ENCODE measurements around the gene ATP4B.

The ATP4B gene

DNA sequence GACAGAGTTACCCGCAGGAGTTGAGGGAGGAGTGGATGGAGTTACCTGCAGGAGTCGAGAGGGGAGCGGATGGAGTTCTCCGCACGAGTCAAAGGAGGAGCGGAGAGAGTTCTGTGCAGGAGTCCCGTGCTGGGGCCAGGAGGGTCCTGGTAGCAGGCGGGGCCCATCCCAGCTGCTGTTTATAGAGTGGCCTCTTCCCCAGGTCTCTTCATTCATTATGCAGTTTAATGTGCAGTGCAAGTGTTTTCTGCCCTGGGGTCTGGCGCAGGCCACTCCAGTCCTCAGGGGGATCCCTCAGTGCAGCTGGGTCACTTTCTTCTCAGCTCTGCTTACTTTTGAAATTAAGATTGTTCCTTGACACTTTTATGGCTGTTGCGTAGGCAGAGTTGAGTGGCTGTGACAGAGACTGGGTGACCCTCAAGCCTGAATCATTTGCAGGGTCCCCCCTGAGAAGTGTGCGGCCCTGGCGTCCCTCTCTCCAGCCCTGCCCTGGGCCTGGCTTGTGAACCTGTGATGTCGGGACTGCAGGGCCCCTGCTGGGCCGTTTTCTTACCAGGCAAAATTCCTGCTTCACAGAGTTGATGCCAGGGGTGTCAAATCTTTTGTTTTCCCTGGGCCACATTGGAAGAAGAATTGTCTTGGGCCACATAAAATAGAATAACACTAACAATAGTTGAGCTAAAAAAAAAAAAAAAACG is 55.6 kb downstream of the ATP4B start:
- H3K9ac ChIP-seq (ENCODE audit: low read length) = no peak overlapping the region
- H3K27me3 ChIP-seq (ENCODE audit: control insufficient read depth, insufficient read depth, low read length) = no peaks in the 10 kb centered on the region
- H3K4me1 ChIP-seq (ENCODE audit: control insufficient read depth, insufficient read depth, low read length) = no peaks in the 10 kb centered on the region
- H3K36me3 ChIP-seq (ENCODE audit: control insufficient read depth, insufficient read depth, low read length) = no peaks in the 10 kb centered on the region
- no peak overlapping the region for H3K4me3 ChIP-seq (ENCODE audit: low read length)
- H3K27ac ChIP-seq (ENCODE audit: low read depth, low read length) = no peak overlapping the region

DNA sequence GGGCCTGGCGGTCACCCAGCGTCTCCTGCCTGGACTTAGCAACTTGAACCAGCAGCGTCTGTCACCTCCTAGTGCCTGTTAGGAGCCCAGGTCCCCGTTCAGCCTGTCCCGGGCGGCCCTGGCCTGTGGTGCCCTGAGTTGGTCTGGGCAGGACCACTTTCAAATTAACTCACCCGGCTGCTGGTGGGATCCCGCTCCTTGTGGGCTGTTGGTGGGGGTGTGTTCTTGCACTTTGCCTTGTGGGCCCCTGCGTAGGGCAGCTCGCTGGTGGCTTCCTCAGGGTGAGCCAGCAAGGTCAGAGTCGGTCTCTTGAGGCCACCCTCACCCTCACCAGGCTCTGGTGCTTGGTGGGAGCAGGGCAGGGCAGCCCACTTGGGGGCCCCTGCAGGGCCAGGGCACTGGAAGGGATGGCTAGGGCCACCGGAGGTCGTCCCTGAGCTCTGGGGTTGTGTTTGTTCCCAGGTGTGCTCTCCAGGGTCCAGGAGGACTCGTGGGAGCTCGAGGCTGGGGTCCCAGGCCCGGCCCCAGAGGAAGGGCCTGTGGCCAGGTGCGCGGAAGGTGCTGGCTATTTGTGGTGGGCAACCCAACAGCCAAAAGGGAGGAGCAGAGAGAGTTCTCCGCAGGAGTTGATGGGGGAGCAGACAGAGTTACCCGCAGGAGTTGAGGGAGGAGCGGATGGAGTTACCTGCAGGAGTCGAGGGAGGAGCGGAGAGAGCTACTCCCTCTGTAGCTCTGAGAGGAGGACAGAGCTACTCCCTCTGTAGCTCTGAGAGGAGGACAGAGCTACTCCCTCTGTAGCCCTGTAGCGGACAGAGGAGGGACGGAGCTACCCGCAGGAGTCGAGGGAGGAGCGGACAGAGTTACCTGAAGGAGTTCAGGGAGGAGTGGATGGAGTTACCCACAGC is 56.6 kb downstream of the ATP4B start:
- no peak overlapping the region for H3K27ac ChIP-seq (ENCODE audit: low read depth, low read length)
- H3K4me1 ChIP-seq (ENCODE audit: control insufficient read depth, insufficient read depth, low read length) = no peaks in the 10 kb centered on the region
- H3K27me3 ChIP-seq (ENCODE audit: control insufficient read depth, insufficient read depth, low read length) = no peaks in the 10 kb centered on the region
- no peak overlapping the region for H3K9ac ChIP-seq (ENCODE audit: low read length)
- no peaks in the 10 kb centered on the region for H3K36me3 ChIP-seq (ENCODE audit: control insufficient read depth, insufficient read depth, low read length)
- no peak overlapping the region for H3K4me3 ChIP-seq (ENCODE audit: low read length)

DNA sequence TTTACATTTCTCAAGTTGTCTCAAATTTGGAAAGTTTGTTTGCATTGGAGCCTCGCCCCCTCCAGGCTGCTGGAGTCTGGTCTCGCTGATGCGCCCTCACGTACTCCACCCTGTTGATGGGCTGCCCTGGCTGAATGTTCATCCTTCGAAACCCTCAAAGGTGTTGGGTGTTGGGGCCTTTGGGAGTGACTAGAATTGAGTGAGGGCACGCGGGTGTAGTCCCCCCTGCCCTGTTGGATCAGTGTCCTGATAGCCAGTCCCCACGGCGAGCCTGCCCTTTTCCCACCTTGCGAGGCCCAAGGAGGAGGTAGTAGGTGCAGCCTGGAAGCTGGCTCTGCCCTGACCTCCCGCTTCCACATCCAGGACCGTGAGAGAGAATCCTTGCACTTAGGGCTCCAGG is 58.6 kb downstream of the ATP4B start:
- Histone ChIP-seq H3K4me3 (ENCODE audit: low read length) (no peak overlapping the region), H3K36me3 (ENCODE audit: control insufficient read depth, insufficient read depth, low read length) (no peaks in the 10 kb centered on the region), H3K27ac (ENCODE audit: low read depth, low read length) (no peak overlapping the region), H3K9ac (ENCODE audit: low read length) (no peak overlapping the region), H3K4me1 (ENCODE audit: control insufficient read depth, insufficient read depth, low read length) (no peaks in the 10 kb centered on the region), H3K27me3 (ENCODE audit: control insufficient read depth, insufficient read depth, low read length) (no peaks in the 10 kb centered on the region)
